GM18519 (cell line): ENCODE data around the gene LRMDA.
"Not testable (repeated sequence)": the region's sequence is repeated elsewhere in the genome, so short reads cannot be mapped to it uniquely, and the experiment has no call there.

Source experiments
- ATAC-seq: cut with Tn5 transposase; IDR thresholded peaks from one replicate; pipeline ENCODE4 v1.9.1; 2021; ENCODE audit warnings: mild to moderate bottlenecking, moderate library complexity; ENCODE audit not compliant: unreplicated experiment, low FRiP score

LRMDA gene

DNA sequence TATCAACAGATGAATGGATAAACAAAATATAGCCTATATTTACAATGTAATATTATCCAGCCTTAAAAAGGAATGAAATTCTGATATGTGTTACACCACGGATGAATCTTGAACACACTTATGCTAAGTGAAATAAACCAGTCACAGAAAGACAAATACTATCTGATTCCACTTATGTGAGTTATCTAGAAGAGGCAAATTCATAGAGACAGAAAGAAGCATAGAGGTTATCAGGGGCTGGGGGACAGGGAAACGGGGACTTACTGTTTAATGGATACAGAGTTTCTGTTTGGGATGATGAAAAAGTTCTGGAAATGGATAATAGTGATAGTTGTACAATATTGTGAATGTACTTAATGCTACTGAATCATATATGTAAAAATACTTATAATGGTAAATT is 329.9 kb downstream of the LRMDA start:
- ATAC-seq: no peak

DNA sequence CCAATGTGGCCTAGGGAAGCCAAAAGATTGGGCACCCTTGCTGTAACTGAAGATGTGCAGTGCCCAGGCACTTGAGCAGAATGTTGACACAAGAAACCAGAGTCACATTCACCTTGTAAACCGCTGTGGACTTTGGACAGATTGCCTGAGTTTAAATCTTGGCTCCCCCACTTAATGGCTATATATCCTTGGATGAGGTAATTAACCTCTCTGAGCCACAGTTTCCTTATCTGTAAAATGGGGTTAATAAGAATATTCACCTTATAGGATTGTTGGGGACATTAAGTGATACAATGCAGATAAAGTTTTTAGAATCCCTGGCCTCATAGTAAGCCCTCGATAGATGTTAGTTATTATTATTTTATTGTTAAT is 331.0 kb downstream of the LRMDA start:
- no peak for ATAC-seq

DNA sequence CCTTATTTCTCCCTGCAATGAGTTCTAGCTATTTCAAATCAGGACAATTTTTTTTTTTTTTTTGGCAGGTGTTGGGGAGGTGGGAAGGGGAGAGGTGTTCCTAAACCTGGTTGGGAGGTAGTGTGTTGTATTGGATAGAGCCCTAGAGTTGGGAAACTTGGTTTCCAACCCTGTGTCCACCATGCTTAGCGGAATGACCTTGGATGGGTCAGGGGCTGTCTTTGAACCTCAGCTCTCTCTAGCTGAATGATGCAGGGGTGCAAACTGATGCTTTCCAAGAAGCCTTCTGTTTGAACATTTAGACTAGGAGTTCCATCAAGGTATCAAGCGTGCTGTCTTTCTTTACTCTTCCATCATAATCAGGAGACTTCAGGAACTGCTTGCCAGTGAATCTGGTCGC is 332.2 kb downstream of the LRMDA start:
- no peak for ATAC-seq

GRCh38 chr10:75764974-75765788 is 333.8 kb downstream of the LRMDA start:
- ATAC-seq: no peak

- ATAC-seq: no peak
Observed at GRCh38 chr10:75765789-75766096, 334.3 kb downstream of the LRMDA start.

DNA sequence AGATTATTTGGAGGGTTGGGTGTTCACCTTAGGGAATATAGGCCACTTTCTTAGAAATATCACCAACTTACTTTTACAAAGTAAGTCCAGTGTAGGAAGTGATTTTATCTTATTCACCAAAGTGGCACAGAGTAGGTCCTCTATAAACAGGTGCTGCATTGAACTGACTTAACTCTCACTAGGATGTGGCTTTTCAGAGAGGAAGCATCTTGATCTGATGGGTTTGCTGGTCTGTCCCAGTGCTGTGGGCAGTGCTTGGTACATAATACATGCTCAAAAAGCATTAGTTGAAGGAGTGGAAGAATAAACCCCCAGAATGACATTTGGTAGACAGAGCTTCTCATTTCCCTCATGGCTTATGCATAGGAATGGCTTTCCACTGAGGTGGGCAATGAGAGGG is 334.7 kb downstream of the LRMDA start:
- no peak for ATAC-seq

DNA sequence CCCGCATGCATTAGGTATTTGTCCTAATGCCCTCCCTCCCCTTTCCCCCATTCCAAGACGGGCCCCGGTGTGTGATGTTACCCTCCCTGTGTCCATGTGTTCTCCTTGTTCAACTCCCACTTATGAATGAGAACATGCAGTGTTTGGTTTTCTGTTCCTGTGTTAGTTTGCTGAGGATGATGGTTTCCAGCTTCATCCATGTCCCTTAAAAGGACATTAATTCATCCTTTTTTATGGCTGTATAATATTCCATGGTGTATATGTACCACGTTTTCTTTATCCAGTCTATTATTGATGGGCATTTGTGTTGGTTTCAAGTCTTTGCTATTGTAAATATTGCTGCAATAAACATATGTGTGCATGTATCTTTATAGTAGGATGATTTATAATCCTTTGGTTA is 335.3 kb downstream of the LRMDA start:
- not testable (repeated sequence) for ATAC-seq

DNA sequence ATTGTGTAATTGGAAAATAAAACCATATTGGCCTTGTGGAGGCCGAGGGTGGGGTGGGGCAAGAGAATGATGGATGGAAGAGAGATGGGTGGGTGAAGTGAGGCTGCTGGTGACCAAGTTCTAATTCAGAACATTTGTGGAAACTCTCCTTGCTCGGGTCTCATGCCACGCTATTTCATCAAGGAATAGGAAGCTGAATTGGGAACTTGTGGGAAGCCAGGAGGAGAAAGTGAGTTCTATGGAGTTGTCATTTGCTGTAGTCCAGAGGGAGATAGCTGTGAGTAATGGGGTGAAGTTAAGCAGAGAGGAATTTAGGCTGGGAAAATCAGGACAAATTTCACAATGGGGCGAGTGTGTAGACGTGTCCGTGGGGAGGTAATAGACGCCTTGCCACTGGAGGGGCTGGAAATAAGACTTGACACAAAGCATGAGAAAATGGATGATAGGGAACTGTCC is 339.2 kb downstream of the LRMDA start:
- no peak for ATAC-seq

DNA sequence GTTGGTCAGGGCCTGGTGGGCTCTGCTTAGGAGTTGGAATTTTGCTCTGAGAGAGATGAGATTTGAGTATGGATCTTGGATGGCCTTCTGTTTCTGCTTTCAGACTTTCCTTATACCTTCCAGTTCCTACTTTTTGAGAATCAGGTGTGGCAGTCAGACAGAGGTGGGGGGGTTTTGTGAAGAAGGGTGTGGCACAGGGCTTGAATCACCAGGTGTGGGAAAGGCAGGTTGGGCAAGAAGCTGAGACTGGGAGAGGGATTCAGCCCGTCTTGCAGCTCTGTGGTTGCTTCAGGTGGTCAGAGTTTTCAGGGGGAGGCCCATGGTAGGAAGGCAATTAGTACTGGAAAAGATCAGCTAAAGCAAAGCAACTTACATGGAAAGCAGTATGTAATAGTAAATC is 340.2 kb downstream of the LRMDA start:
- no peak for ATAC-seq

- peak; percentile 65 for ATAC-seq
Observed at GRCh38 chr10:75772153-75772887, 340.9 kb downstream of the LRMDA start.

DNA sequence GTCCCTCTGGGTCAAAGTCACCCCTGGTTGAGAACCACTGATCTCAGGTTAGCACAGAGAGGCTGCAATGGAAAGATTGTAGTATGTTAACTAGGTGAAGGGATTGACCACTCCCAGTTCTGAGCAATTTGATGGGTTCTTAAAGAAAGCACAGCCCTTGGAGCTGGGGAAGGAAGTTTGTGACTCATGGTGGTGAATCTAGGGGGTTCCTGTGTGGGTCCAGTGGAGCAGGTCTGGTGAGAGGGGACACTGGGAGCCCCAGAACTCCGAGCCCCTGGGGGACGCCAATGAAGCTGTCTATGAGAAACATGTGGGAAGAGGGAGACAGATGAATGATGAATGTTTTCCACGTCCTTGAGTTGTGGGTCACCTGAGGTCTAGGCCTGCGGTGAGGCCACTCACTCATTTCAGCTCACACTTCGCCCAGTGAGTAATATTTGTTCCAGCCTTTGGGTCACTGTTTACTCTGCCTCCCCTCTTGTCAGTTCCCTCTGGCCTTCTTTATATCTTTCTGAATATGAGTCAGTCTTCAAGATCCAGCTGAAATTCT is 341.9 kb downstream of the LRMDA start:
- ATAC-seq: no peak

DNA sequence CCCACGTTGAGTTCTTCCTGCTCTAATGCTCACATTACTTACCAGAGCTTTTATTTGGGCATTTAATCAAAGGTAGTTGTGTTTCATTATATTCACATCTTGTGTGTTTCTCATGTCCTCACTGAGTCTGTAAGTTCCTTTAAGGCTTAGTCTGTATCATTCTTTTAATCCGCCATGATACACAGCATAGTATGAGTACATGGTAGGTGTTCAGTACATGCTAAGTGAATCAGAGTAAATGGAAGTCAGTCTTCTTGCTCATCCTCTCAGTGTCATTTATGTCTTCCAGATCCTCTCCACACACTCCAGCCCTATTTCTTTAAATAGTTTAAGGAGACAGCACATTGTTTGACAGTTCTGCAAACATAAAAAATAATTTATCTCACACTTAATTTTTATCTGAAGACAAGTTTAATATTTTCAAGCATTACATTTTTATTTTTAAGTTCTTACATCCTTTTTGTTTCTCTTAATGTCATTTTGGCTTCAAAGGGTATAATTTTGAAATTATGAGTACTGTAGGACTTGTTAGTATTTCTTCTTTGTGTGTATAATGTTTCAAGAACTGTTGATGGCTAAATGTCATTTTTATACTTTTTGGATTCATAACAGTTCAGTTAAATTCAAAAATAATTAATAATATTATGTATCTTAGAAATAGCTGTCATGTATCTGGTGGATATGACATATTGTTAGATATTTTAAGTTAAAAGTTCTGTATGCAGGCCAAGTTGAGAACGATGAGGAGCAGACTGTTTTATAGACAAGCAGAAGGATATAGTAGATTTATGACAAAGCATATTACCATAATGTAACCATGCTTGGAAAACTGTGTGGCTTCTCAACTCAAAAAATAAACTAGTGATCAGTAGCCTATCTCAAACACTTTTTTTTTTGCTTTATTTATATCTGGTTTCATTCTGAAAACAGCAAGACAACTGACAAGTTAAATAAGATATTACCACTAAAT is 342.7 kb downstream of the LRMDA start:
- ATAC-seq: no peak

- no peak for ATAC-seq
Observed at GRCh38 chr10:75774783-75775490, 343.5 kb downstream of the LRMDA start.

DNA sequence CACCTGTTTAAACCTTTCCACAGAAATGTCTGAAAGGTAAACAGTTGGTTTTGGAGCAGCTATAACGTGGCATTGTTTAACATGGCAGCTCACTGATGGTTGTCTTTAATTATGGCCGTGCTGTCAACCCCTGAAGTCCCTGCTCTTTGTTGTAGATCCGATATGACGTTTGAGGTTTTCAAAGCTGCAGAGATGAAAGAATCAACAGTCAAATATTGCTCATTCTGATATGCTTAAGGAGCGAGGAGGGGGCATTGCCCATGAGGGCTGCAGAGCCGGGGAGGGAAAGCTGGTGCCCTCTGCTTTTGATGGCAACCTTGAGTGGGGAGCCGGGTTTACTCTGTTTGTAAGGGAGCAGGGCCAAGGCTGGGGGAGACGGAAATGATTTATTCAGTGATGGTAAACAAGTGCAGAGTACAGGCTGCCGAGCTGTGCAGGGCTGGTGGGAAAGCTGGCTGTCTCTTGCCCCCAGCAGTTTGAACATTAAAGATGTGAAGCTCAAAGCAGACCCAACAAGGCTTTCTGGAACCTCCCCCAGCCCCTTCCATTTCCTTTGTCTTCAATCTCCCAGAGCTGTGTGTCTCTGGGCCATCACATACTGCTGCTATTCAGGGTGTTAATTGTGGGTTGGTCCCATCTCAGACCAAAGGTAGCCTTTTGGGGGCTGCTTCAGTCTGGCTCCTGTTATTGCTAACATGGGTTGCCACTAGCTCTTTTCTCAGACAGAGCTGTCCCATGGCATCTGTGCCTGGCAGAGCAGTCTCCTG is 345.5 kb downstream of the LRMDA start:
- no peak for ATAC-seq

DNA sequence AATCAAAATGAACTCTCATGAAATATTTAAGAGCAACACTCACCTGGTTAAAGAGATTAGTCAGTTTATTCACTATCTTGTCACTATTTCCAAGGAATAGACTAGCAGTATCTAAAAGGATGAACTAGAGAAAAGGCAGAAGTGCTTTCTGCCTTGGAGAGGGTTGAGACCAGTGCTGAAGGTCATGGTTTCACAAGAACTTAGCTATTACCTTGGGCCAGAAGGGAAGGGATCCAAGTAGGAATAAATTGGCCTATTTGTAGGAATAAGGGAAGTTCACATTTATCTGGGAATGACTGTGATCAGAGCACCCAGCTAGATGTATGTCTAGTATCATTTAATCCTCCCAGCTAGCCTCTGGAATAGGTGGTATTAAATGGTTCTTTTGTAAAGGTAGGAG is 347.2 kb downstream of the LRMDA start:
- ATAC-seq: no peak

DNA sequence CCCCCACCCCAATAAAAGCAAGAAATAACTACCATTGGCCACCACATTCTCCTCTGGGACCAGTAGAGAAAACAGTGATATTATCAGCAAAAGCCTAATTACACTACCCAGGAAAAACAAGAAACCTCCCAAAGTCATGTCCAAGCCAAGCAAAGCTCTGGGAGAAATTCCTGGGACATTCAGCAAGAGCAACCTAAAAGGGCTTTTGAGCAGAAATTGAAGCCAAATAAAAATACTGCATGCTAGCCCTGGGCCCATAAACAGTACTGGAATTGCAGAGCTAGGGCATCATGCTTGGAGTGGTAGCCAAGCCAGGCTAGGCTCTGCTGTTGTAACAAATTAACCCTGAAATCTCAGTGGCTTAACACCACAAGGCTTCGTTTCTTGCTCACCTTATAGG is 347.9 kb downstream of the LRMDA start:
- ATAC-seq: no peak

DNA sequence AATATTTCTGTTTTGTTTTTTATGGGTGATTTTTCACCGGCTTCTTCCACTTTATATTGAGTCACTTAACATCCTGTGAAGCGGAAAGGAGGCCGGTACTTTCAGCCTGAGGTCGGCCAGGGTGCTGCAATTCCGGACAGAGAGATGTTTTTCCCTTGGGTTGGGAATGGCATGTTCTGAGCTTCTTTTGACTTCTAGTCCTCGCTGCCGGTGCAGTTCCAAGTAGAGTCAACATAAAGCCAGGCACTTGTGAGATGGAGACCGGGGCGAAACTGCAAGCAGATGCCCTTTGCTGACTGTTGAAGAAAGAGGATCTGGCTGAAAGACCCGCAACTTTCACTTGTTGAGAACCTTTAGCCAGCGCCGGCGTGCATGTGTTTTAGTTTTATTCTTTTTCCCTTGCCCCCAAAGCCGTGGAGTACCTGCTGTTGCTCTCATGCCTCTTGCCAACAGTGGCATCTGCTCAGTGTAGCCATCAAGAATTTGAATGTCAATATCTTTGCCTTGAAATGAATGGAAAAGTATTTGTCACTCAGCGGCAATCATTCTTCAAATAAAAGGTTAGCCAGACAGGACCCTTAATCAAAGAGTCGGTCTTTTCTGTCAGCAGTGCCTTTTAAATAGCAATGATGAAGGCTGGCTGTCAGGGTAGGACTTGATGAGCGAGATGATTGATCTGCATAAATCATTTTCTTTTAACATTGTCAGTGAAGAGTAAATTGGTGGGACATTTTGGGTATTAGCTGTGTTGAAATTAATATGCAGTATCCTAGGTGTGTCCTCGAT is 351.2 kb downstream of the LRMDA start:
- no peak for ATAC-seq

DNA sequence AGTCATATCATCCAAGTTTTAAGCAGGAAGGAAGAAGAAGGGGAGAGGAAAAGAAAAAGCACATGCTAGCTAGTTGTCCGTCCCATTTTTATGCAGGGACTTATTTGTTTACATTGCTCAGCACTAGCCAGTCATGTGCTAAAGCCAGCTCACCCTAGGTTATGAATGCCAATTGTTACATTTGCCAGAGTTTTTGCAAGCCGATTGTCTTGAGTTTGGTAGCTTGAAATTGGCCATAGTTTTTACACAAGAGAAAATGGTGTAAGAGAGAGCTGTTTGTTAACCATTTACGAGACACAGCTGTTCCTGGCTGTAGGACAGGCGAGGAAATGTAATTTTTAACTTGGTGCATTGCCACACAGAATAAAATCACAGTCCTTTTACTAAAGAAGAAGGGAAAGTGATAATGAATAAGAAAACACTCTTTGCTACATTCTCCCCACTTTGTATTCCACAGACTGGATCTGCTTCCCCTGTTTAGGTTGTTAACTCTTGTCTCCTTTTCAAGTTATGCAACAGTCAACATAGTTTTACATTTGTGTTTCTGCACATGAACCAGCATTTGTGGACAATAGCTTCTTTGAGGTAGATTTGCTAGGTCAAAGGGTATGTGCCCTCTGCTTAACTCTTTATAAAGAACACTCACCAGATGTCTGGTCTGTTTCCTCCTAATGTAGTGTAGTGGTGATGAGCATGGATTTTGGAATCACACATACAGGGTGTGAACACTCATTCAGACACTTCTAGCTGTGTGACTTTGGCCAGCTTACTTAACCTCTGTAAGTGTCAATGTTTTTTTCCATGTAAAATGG is 357.2 kb downstream of the LRMDA start:
- ATAC-seq: no peak
